GM23338 (cell line): ENCODE measurements around the gene PRKAR1B. TPM values are rescaled to one million over a fixed set of nuclear protein-coding genes. Genes with fewer than 3 reads are reported as not detected.
"Not testable (repeated sequence)": the region's sequence is repeated elsewhere in the genome, so short reads cannot be mapped to it uniquely, and the experiment has no call there.

Experiments used
- ATAC-seq: fragments of 200-7000 bp; cut with Tn5 transposase; 3 replicates; pipeline ENCODE4 v1.9.1; 2020
- DNase-seq: peaks from one replicate; pipeline ENCODE4 v3.0.0-alpha.2; 2015; ENCODE audit warnings: low spot score
- H2AFZ ChIP-seq: fragments of 200-600 bp; sonication (generic); 2 replicates; pipeline ENCODE4 v1.8.0; 2016; ENCODE audit warnings: antibody characterized with exemption, mild to moderate bottlenecking, moderate library complexity
- H3F3A ChIP-seq: fragments of 200-600 bp; sonication (generic); replicated peaks from 2 replicates; pipeline ENCODE4 v1.8.0; 2017; ENCODE audit warnings: antibody characterized with exemption, mixed run types, low read depth
- H3K27ac ChIP-seq: fragments of 200-600 bp; sonication (generic); 2 replicates; pipeline ENCODE4 v1.6.1; 2016; ENCODE audit warnings: low read depth
- H3K27me3 ChIP-seq: fragments of 200-600 bp; sonication (generic); 2 replicates; pipeline ENCODE4 v1.8.0; 2016; ENCODE audit warnings: mild to moderate bottlenecking, mixed run types, moderate library complexity; ENCODE audit not compliant: insufficient read depth
- H3K36me3 ChIP-seq: fragments of 200-600 bp; sonication (generic); 2 replicates; pipeline ENCODE4 v1.8.0; 2016; ENCODE audit warnings: mild to moderate bottlenecking; ENCODE audit not compliant: insufficient read depth
- H3K4me1 ChIP-seq: fragments of 200-600 bp; sonication (generic); 2 replicates; pipeline ENCODE4 v1.8.0; 2016; ENCODE audit warnings: mild to moderate bottlenecking, moderate library complexity; ENCODE audit not compliant: insufficient read depth
- H3K4me2 ChIP-seq: fragments of 200-600 bp; sonication (generic); 2 replicates; pipeline ENCODE4 v1.7.1; 2017; ENCODE audit warnings: mixed run types
- H3K4me3 ChIP-seq: fragments of 200-600 bp; sonication (generic); 2 replicates; pipeline ENCODE4 v1.6.1; 2016; ENCODE audit warnings: mixed run types
- H3K79me2 ChIP-seq: fragments of 200-600 bp; sonication (generic); replicated peaks from 2 replicates; pipeline ENCODE4 v1.8.0; 2017; ENCODE audit warnings: mild to moderate bottlenecking; ENCODE audit not compliant: insufficient read depth
- H3K9me2 ChIP-seq: fragments of 200-600 bp; sonication (generic); 2 replicates; pipeline ENCODE4 v1.8.0; 2017; ENCODE audit not compliant: insufficient read depth
- H4K20me1 ChIP-seq: fragments of 200-600 bp; sonication (generic); replicated peaks from 2 replicates; pipeline ENCODE4 v1.8.0; 2017; ENCODE audit warnings: mild to moderate bottlenecking; ENCODE audit not compliant: insufficient read depth
- H3K27ac Mint-ChIP-seq: 2 replicates; pipeline ENCODE4 v1.8.0; 2020; ENCODE audit warnings: inconsistent platforms, mild to moderate bottlenecking, moderate library complexity, mixed read lengths
- H3K27me3 Mint-ChIP-seq: 3 replicates; pipeline ENCODE4 v1.8.0; 2022; ENCODE audit warnings: low read depth, mild to moderate bottlenecking, moderate library complexity, mixed read lengths, inconsistent platforms; ENCODE audit not compliant: insufficient read depth, poor library complexity
- H3K36me3 Mint-ChIP-seq: 3 replicates; pipeline ENCODE4 v1.8.0; 2021; ENCODE audit warnings: low read depth, mild to moderate bottlenecking, inconsistent platforms, moderate library complexity, mixed read lengths
- H3K4me1 Mint-ChIP-seq: 3 replicates; pipeline ENCODE4 v1.8.0; 2020; ENCODE audit warnings: mild to moderate bottlenecking, inconsistent platforms, mixed read lengths
- H3K4me3 Mint-ChIP-seq: 3 replicates; pipeline ENCODE4 v1.8.0; 2021; ENCODE audit warnings: moderate library complexity, mild to moderate bottlenecking, inconsistent platforms, mixed read lengths
- H3K9me3 Mint-ChIP-seq: 3 replicates; pipeline ENCODE4 v1.8.0; 2020; ENCODE audit warnings: moderate library complexity, mild to moderate bottlenecking, inconsistent platforms, mixed read lengths
- CREB1 ChIP-seq: fragments of 250-450 bp; sonication (Bioruptor Pico); IDR thresholded peaks from 2 replicates; pipeline ENCODE4 v1.5.0; 2020; ENCODE audit warnings: low read depth, mild to moderate bottlenecking, moderate library complexity
- JUNB ChIP-seq: IDR thresholded peaks from one replicate; pipeline ENCODE4 v1.6.1; 2016; ENCODE audit warnings: antibody characterized with exemption; ENCODE audit not compliant: unreplicated experiment
- POLR2AphosphoS5 ChIP-seq: IDR thresholded peaks from 2 replicates; pipeline ENCODE4 v1.6.1; 2016; ENCODE audit warnings: antibody characterized with exemption, low read depth
- REST ChIP-seq: IDR thresholded peaks from one replicate; pipeline ENCODE4 v1.6.1; 2018; ENCODE audit warnings: antibody characterized with exemption; ENCODE audit not compliant: unreplicated experiment
- ZNF114 ChIP-seq: fragments of 250-450 bp; sonication (Bioruptor Pico); IDR thresholded peaks from 2 replicates; pipeline ENCODE4 v1.5.0; 2020; ENCODE audit warnings: mild to moderate bottlenecking, moderate library complexity
- polyA plus RNA-seq: library from polyadenylated mRNA; unstranded; fragments of >200 nt; fragmentation: Nextera tagmentation; extraction: Ambion mirVana; gene quantifications from 2 replicates; pipeline ENCODE4 v1.2.1, GENCODE V29; 2016
- total RNA-seq: library from RNA; depleted of rRNA; stranded (reverse); fragments of >200 nt; shearing (Covaris generic); gene quantifications from 2 replicates; pipeline ENCODE4 v1.2.3, GENCODE V29; 2014
- TF ChIP-seq, protein P1 (sequence below): fragments of 250-450 bp; sonication (Bioruptor Pico); IDR thresholded peaks from 2 replicates; pipeline ENCODE4 v1.5.0; 2020; ENCODE audit warnings: mild to moderate bottlenecking, moderate library complexity

PRKAR1B gene
- total and polyA plus RNA-seq, 2 experiments from 2014 or later, result 35.7 to 36.7 TPM

DNA sequence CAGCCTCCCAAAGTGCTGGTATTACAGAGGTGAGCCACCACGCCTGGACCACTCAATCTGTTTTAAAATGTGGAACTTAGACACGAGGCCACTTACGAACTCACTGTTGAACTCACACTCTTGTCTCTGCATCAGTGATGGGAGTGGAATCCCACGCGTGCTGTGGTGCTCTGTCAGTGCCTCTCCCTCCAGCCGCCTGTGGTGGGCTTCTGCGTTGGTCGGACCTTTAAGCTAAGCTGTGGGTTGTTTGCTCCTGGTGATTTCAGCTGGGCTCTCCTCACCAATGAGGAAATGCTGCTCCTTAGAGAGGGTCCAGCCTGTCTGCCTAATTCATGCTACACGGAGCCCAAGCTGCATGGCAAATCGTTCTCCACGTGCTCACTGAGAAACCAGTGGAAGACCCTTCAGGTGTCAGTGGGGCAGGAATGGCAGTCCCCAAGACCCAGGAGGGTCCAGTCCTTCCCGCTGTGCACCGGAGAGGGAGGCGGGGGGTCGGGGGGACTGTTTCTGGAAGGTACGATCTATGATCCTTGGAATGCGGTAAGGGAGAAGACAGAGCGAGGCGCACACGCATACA lies 17.9 kb upstream of the PRKAR1B start:
- H3K4me1 ChIP-seq, result no peaks in the 10 kb centered on the region
- H3K9me2 ChIP-seq, result no peaks in the 10 kb centered on the region
- peaks cover 10% of the 10 kb centered on the region for H3F3A ChIP-seq
- peaks cover 44% of the 10 kb centered on the region for H3K36me3 Mint-ChIP-seq
- no peak overlapping the region for H3K4me3 ChIP-seq
- H3K36me3 ChIP-seq, result no peaks in the 10 kb centered on the region
- H3K27me3 Mint-ChIP-seq, result peaks cover 5% of the 10 kb centered on the region
- H3K27ac Mint-ChIP-seq, result no peak overlapping the region
- no peaks in the 10 kb centered on the region for H3K4me1 Mint-ChIP-seq
- no peak overlapping the region for H3K4me3 Mint-ChIP-seq
- ATAC-seq (no peak), DNase-seq (no peak)
- H3K79me2 ChIP-seq, result peaks cover 11% of the 10 kb centered on the region
- H4K20me1 ChIP-seq, result peaks cover 3% of the 10 kb centered on the region; the same call in 1 of the 2 replicates
- H2AFZ ChIP-seq, result no peak overlapping the region
- no peaks in the 10 kb centered on the region for H3K27me3 ChIP-seq
- no peak for TF ChIP-seq JUNB
- no peak for TF ChIP-seq REST
- no peak for TF ChIP-seq POLR2AphosphoS5
- TF ChIP-seq, protein P1, sequence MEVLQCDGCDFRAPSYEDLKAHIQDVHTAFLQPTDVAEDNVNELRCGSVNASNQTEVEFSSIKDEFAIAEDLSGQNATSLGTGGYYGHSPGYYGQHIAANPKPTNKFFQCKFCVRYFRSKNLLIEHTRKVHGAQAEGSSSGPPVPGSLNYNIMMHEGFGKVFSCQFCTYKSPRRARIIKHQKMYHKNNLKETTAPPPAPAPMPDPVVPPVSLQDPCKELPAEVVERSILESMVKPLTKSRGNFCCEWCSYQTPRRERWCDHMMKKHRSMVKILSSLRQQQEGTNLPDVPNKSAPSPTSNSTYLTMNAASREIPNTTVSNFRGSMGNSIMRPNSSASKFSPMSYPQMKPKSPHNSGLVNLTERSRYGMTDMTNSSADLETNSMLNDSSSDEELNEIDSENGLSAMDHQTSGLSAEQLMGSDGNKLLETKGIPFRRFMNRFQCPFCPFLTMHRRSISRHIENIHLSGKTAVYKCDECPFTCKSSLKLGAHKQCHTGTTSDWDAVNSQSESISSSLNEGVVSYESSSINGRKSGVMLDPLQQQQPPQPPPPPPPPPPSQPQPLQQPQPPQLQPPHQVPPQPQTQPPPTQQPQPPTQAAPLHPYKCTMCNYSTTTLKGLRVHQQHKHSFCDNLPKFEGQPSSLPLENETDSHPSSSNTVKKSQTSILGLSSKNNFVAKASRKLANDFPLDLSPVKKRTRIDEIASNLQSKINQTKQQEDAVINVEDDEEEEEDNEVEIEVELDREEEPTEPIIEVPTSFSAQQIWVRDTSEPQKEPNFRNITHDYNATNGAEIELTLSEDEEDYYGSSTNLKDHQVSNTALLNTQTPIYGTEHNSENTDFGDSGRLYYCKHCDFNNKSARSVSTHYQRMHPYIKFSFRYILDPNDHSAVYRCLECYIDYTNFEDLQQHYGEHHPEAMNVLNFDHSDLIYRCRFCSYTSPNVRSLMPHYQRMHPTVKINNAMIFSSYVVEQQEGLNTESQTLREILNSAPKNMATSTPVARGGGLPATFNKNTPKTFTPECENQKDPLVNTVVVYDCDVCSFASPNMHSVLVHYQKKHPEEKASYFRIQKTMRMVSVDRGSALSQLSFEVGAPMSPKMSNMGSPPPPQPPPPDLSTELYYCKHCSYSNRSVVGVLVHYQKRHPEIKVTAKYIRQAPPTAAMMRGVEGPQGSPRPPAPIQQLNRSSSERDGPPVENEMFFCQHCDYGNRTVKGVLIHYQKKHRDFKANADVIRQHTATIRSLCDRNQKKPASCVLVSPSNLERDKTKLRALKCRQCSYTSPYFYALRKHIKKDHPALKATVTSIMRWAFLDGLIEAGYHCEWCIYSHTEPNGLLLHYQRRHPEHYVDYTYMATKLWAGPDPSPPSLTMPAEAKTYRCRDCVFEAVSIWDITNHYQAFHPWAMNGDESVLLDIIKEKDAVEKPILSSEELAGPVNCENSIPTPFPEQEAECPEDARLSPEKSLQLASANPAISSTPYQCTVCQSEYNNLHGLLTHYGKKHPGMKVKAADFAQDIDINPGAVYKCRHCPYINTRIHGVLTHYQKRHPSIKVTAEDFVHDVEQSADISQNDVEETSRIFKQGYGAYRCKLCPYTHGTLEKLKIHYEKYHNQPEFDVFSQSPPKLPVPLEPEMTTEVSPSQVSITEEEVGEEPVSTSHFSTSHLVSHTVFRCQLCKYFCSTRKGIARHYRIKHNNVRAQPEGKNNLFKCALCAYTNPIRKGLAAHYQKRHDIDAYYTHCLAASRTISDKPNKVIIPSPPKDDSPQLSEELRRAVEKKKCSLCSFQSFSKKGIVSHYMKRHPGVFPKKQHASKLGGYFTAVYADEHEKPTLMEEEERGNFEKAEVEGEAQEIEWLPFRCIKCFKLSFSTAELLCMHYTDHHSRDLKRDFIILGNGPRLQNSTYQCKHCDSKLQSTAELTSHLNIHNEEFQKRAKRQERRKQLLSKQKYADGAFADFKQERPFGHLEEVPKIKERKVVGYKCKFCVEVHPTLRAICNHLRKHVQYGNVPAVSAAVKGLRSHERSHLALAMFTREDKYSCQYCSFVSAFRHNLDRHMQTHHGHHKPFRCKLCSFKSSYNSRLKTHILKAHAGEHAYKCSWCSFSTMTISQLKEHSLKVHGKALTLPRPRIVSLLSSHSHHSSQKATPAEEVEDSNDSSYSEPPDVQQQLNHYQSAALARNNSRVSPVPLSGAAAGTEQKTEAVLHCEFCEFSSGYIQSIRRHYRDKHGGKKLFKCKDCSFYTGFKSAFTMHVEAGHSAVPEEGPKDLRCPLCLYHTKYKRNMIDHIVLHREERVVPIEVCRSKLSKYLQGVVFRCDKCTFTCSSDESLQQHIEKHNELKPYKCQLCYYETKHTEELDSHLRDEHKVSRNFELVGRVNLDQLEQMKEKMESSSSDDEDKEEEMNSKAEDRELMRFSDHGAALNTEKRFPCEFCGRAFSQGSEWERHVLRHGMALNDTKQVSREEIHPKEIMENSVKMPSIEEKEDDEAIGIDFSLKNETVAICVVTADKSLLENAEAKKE (CRISPR knock-in tag), result no peak
- no peak for TF ChIP-seq ZNF114
- no peak for TF ChIP-seq CREB1 (CRISPR knock-in tag)
- H3K9me3 Mint-ChIP-seq, result no peaks in the 10 kb centered on the region; the same call in 1 of the 3 replicates
- no peak overlapping the region for H3K4me2 ChIP-seq
- H3K27ac ChIP-seq, result no peak overlapping the region

- peaks cover 19% of the 10 kb centered on the region for H3K79me2 ChIP-seq
- not testable (repeated sequence) for H3F3A ChIP-seq, H3K4me3 Mint-ChIP-seq, DNase-seq, H3K9me2 ChIP-seq, H3K4me2 ChIP-seq, H4K20me1 ChIP-seq, H3K27ac ChIP-seq, ATAC-seq, H3K9me3 Mint-ChIP-seq, H3K27me3 ChIP-seq, H3K36me3 ChIP-seq, H3K27me3 Mint-ChIP-seq, H2AFZ ChIP-seq, H3K4me1 ChIP-seq, H3K4me1 Mint-ChIP-seq, H3K4me3 ChIP-seq, H3K27ac Mint-ChIP-seq
- peaks cover 44% of the 10 kb centered on the region for H3K36me3 Mint-ChIP-seq
Observed at GRCh38 chr7:744128-744520, 17.0 kb upstream of the PRKAR1B start.

GRCh38 chr7:743341-744127 lies 16.5 kb upstream of the PRKAR1B start:
- H3K4me3 Mint-ChIP-seq, H3K4me2 ChIP-seq, H3K27ac ChIP-seq, H3F3A ChIP-seq, H3K4me1 ChIP-seq, H2AFZ ChIP-seq, H3K27me3 Mint-ChIP-seq, H3K36me3 ChIP-seq, H4K20me1 ChIP-seq, H3K4me1 Mint-ChIP-seq, H3K9me3 Mint-ChIP-seq, H3K27ac Mint-ChIP-seq, ATAC-seq, H3K9me2 ChIP-seq, H3K4me3 ChIP-seq, H3K27me3 ChIP-seq, DNase-seq: not testable (repeated sequence)
- peaks cover 22% of the 10 kb centered on the region for H3K79me2 ChIP-seq
- H3K36me3 Mint-ChIP-seq, result peaks cover 44% of the 10 kb centered on the region
